Esophagus muscularis mucosa (tissue), 4 donors: Measurements from ENCODE around the gene CGB8. TPM values are rescaled to one million over a fixed set of nuclear protein-coding genes. Genes with fewer than 3 reads are reported as not detected.
A peak's percentile ranks its signal among the peaks of the same experiment; 100 is the strongest.

Source experiments
- DNase-seq: peaks from one replicate; pipeline ENCODE4 v3.0.0-alpha.2; 2017; ENCODE audit errors: extremely low spot score
- H3K27ac ChIP-seq, 4 donors: fragments of 200-600 bp; sonication (generic); replicated peaks in 1 of 4; 1 replicate in 3 of 4; 2 replicates in 1 of 4; pipeline ENCODE4 v1.5.1; 2016 to 2019; ENCODE audit warnings: mild to moderate bottlenecking in 1 of 4
- H3K27me3 ChIP-seq, 4 donors: fragments of 200-600 bp; sonication (generic); one replicate each; pipeline versions ENCODE4 v1.5.1 to v1.6.0; 2016 to 2019
- H3K36me3 ChIP-seq, 4 donors: fragments of 200-600 bp; sonication (generic); one replicate each; pipeline ENCODE4 v1.5.1; 2016 to 2019
- H3K4me1 ChIP-seq, 4 donors: fragments of 200-600 bp; sonication (generic); one replicate each; pipeline ENCODE4 v1.5.1; 2016 to 2019
- H3K4me3 ChIP-seq, 4 donors: fragments of 200-600 bp; sonication (generic); 1 replicate in 2 of 4; 2 replicates in 2 of 4; pipeline ENCODE4 v1.5.1; 2016 to 2019; ENCODE audit warnings: mild to moderate bottlenecking in 4 of 4, moderate library complexity in 1 of 4
- H3K9me3 ChIP-seq, 4 donors: fragments of 200-600 bp; sonication (generic); 1 replicate in 3 of 4; 2 replicates in 1 of 4; pipeline ENCODE4 v1.5.1; 2016 to 2019
- CTCF ChIP-seq, 3 experiments: fragments of 200-600 bp in 2 of 3; fragments of 450-650 bp in 1 of 3; sonication (generic) in 2 of 3; IDR thresholded peaks; one replicate each; pipeline ENCODE4 v1.5.1; 2017 to 2019; ENCODE audit warnings: antibody characterized with exemption in 3 of 3, mild to moderate bottlenecking in 2 of 3, moderate library complexity in 1 of 3
- EP300 ChIP-seq: sonication (generic); formaldehyde crosslinking; IDR thresholded peaks from one replicate; pipeline ENCODE4 v1.6.1; 2017; ENCODE audit warnings: antibody characterized with exemption
- POLR2A ChIP-seq: fragments of 450-650 bp; IDR thresholded peaks from one replicate; pipeline ENCODE4 v1.6.1; 2017; ENCODE audit warnings: antibody characterized with exemption, moderate library complexity, mild to moderate bottlenecking, low read depth
- POLR2AphosphoS5 ChIP-seq, 2 donors: sonication (generic); formaldehyde crosslinking; IDR thresholded peaks; one replicate each; pipeline ENCODE4 v1.6.1; 2017; ENCODE audit warnings: antibody characterized with exemption in 2 of 2
- WGBS: methylation state at CpG from one replicate; pipeline ENCODE4 v1.1.5; 2018; 5-methylcytosine and 5-hydroxymethylcytosine counted together
- intact Hi-C: fragments of 100-400 bp; cut with DNase I; formaldehyde crosslinking; loops from one replicate; pipeline ENCODE4 v1.15.1; 2023
- total RNA-seq, 4 donors: library from RNA; depleted of rRNA; stranded (reverse); fragments of >200 nt; gene quantifications; one replicate each; pipeline versions ENCODE4 v1.1.0 to v1.2.1, GENCODE V29; 2016

Gene CGB8
- total RNA-seq, 4 donors from 2014 or later = not detected

- intact Hi-C loops = no loop called here
- TF ChIP-seq EP300 (no peak), CTCF (IDR thresholded peaks at IDR 0.05) (peak; percentile 22 to 59 (median 23)), POLR2A (no peak), POLR2AphosphoS5 (IDR thresholded peaks at IDR 0.05) (no peak)
- DNase-seq = no peak
- Histone ChIP-seq H3K4me1 (peaks cover 19 to 30% (median 26%) of the 10 kb centered on the region in 4 donors), H3K27me3 (peaks cover 0 to 41% (median 14%) of the 10 kb centered on the region in 4 donors), H3K9me3 (no peaks in the 10 kb centered on the region), H3K36me3 (peaks cover 0 to 37% (median 32%) of the 10 kb centered on the region in 4 donors), H3K27ac (no peak overlapping the region), H3K4me3 (peak overlapping the region; percentile 53 to 64 (median 55))
- WGBS = 0% methylated on average over 6 of the region's 62 CpGs
Observed at GRCh38 chr19:49017666-49018351, 31.1 kb downstream of the CGB8 start.

- no peak for DNase-seq
- WGBS = 90% methylated on average over 12 of the region's 17 CpGs
- TF ChIP-seq EP300 (no peak), POLR2A (no peak)
- peaks cover 0 to 43% (median 38%) of the 10 kb centered on the region in 4 donors for H3K36me3 ChIP-seq
- peak within 1 kb of the TSS; percentile 53 to 64 (median 55) for H3K4me3 ChIP-seq
- no peak within 1 kb of the TSS for H3K27ac ChIP-seq
- peaks cover 0 to 41% (median 14%) of the 10 kb centered on the region in 4 donors for H3K27me3 ChIP-seq
- peaks cover 19 to 30% (median 26%) of the 10 kb centered on the region in 4 donors for H3K4me1 ChIP-seq
- intact Hi-C loops = no loop called here
- no peaks in the 10 kb centered on the region for H3K9me3 ChIP-seq
Observed at GRCh38 chr19:49017041-49017665, 31.8 kb downstream of the CGB8 start, which contains the start of gene LHB. TSS of gene LHB (minus strand) at chr19:49017091. CDS start at chr19:49017081, 10 bp downstream.

GRCh38 chr19:49016067-49016839 lies 32.7 kb downstream of the CGB8 start:
- no peak for TF ChIP-seq POLR2AphosphoS5 (IDR thresholded peaks at IDR 0.05)
- no peak for TF ChIP-seq EP300
- TF ChIP-seq POLR2A = no peak
- no peak for TF ChIP-seq CTCF (IDR thresholded peaks at IDR 0.05)
- peaks cover 0 to 41% (median 14%) of the 10 kb centered on the region in 4 donors for H3K27me3 ChIP-seq
- WGBS = 93% methylated on average over 6 of the region's 29 CpGs
- H3K4me3 ChIP-seq = no peak overlapping the region
- no peaks in the 10 kb centered on the region for H3K9me3 ChIP-seq
- intact Hi-C loops = no loop called here
- H3K27ac ChIP-seq = no peak overlapping the region
- peaks cover 19 to 30% (median 26%) of the 10 kb centered on the region in 4 donors for H3K4me1 ChIP-seq
- H3K36me3 ChIP-seq = peaks cover under 1 to 52% (median 47%) of the 10 kb centered on the region in 4 donors
- DNase-seq = no peak

GRCh38 chr19:49014870-49015255 lies 34.0 kb downstream of the CGB8 start:
- H3K9me3 ChIP-seq = no peaks in the 10 kb centered on the region
- 93% methylated on average over 3 of the region's 18 CpGs for WGBS
- no peak for DNase-seq
- TF ChIP-seq POLR2A (no peak), POLR2AphosphoS5 (IDR thresholded peaks at IDR 0.05) (no peak), EP300 (no peak), CTCF (IDR thresholded peaks at IDR 0.05) (no peak)
- intact Hi-C loops = no loop called here
- no peak overlapping the region for H3K4me3 ChIP-seq
- peaks cover 0 to 28% (median 10%) of the 10 kb centered on the region in 4 donors for H3K27me3 ChIP-seq
- peaks cover 19 to 29% (median 26%) of the 10 kb centered on the region in 4 donors for H3K4me1 ChIP-seq
- no peak overlapping the region for H3K27ac ChIP-seq
- peaks cover 12 to 66% (median 61%) of the 10 kb centered on the region in 4 donors for H3K36me3 ChIP-seq
